NB4 (cell line): Measurements from ENCODE around the gene DCDC2B.

ENCODE experiments used
- DNase-seq: peaks from one replicate; pipeline ENCODE4 v3.0.0; 2010; ENCODE audit warnings: low read depth
- H3K4me3 ChIP-seq: one replicate; pipeline ENCODE4 v1.5.1; 2011; ENCODE audit warnings: mild to moderate bottlenecking, low read depth, low read length, moderate library complexity
- MAX ChIP-seq: IDR thresholded peaks from 2 replicates; pipeline ENCODE4 v1.6.1; 2011; ENCODE audit warnings: low read depth, low read length
- MYC ChIP-seq: IDR thresholded peaks from 2 replicates; pipeline ENCODE4 v1.6.1; 2011; ENCODE audit warnings: low read depth, low read length
- POLR2A ChIP-seq: IDR thresholded peaks from 2 replicates; pipeline ENCODE4 v1.6.1; 2011; ENCODE audit warnings: mild to moderate bottlenecking; ENCODE audit not compliant: insufficient read length; ENCODE audit errors: extremely low read depth
- TF ChIP-seq, protein P1 (sequence below): IDR thresholded peaks from one replicate; pipeline ENCODE4 v1.5.1; 2012; ENCODE audit warnings: low read depth, low read length

The DCDC2B gene

DNA sequence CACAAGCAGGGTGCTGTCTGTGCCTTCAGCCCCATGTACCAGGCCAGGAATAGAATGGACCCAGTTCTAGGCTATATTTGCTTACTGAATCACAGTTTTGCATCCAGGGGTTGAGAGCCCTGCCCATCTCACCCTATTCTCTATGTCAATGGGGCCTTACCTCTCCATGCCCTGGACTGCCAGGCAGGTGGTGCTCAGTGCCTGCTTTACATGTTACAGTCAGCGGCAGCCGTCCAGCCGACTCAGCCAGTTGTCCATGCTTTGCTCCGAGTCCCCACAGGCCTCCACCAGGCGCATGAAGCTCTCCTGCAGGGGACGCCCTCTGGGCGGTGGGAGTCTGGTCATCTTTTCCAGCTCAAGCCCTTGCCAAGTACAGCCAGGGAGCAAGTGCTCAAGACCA is 25.9 kb downstream of the DCDC2B start:
- TF ChIP-seq, protein P1, sequence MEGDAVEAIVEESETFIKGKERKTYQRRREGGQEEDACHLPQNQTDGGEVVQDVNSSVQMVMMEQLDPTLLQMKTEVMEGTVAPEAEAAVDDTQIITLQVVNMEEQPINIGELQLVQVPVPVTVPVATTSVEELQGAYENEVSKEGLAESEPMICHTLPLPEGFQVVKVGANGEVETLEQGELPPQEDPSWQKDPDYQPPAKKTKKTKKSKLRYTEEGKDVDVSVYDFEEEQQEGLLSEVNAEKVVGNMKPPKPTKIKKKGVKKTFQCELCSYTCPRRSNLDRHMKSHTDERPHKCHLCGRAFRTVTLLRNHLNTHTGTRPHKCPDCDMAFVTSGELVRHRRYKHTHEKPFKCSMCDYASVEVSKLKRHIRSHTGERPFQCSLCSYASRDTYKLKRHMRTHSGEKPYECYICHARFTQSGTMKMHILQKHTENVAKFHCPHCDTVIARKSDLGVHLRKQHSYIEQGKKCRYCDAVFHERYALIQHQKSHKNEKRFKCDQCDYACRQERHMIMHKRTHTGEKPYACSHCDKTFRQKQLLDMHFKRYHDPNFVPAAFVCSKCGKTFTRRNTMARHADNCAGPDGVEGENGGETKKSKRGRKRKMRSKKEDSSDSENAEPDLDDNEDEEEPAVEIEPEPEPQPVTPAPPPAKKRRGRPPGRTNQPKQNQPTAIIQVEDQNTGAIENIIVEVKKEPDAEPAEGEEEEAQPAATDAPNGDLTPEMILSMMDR = no peak
- TF ChIP-seq MYC (no peak), POLR2A (no peak), MAX (no peak)
- no peak for DNase-seq
- no peak overlapping the region for H3K4me3 ChIP-seq

GRCh38 chr1:32239337-32239736 is 30.4 kb downstream of the DCDC2B start:
- no peak for DNase-seq
- H3K4me3 ChIP-seq = no peak overlapping the region

DNA sequence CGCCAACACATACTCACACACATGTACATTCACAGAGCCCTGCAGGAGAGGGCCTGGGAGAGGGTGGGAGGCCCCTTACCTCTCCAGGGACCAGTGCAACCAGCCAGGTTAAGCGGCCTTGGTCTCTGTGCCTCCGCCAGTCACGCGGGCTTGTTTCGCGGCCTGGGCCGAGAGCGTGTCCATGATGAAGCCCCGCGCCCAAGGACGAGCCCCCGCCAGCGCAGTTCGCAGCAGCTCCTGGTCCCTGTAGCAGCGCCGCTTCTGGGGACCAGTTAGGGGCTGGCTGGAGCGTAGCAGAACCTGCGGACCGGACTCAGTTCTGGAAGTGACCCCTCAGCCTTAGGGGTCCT is 30.9 kb downstream of the DCDC2B start:
- TF ChIP-seq MYC = no peak
- no peak for TF ChIP-seq POLR2A
- TF ChIP-seq MAX = no peak
- TF ChIP-seq, protein P1 = no peak
- DNase-seq = no peak
- no peak overlapping the region for H3K4me3 ChIP-seq

More at GRCh38 chr1:32239337-32239736, 30.4 kb downstream of the DCDC2B start:
- TF ChIP-seq MAX (no peak), POLR2A (no peak), MYC (no peak)
- TF ChIP-seq, protein P1 = no peak

- H3K4me3 ChIP-seq = peak overlapping the region; percentile 32
- peak; percentile 57 for DNase-seq
- TF ChIP-seq MAX (no peak), MYC (no peak), POLR2A (no peak)
- TF ChIP-seq, protein P1 = no peak
Observed at GRCh38 chr1:32240140-32240951, 31.5 kb downstream of the DCDC2B start.

GRCh38 chr1:32241001-32241763 is 32.3 kb downstream of the DCDC2B start:
- TF ChIP-seq MAX (0 out of 2 replicates have a peak, but pooled peaks have one; percentile 10), MYC (no peak), POLR2A (no peak)
- TF ChIP-seq, protein P1 = no peak
- DNase-seq = peak; percentile 62
- H3K4me3 ChIP-seq = peak overlapping the region; percentile 32
